Activated CD4-positive, alpha-beta T cell treated with anti-CD3 and anti-CD28 coated beads for 4 hours (primary cell): ENCODE measurements around the gene ADAMTSL2.
A peak's percentile ranks its signal among the peaks of the same experiment; 100 is the strongest.

Source experiments
- DNase-seq, 2 donors: peaks; one replicate each; pipeline ENCODE4 v3.0.0-alpha.2; 2020

The ADAMTSL2 gene

GRCh38 chr9:133591985-133592384, 57.5 kb downstream of the ADAMTSL2 start:
- DNase-seq = no peak

- DNase-seq = no peak
Measured at GRCh38 chr9:133592731-133593409, 58.4 kb downstream of the ADAMTSL2 start.

GRCh38 chr9:133593587-133594253, 59.2 kb downstream of the ADAMTSL2 start:
- DNase-seq = no peak

- no peak for DNase-seq
Measured at GRCh38 chr9:133594310-133594709, 59.8 kb downstream of the ADAMTSL2 start.

GRCh38 chr9:133595910-133596309, 61.4 kb downstream of the ADAMTSL2 start:
- DNase-seq = no peak

GRCh38 chr9:133597316-133597957, 62.9 kb downstream of the ADAMTSL2 start:
- no peak for DNase-seq

GRCh38 chr9:133598978-133599377, 64.5 kb downstream of the ADAMTSL2 start:
- no peak for DNase-seq

- DNase-seq = no peak
Measured at GRCh38 chr9:133599470-133600173, 65.1 kb downstream of the ADAMTSL2 start.

GRCh38 chr9:133600739-133601138, 66.2 kb downstream of the ADAMTSL2 start:
- DNase-seq = no peak

- DNase-seq = no peak
Measured at GRCh38 chr9:133601746-133602145, 67.2 kb downstream of the ADAMTSL2 start.

- DNase-seq = no peak
Measured at GRCh38 chr9:133602277-133602676, 67.8 kb downstream of the ADAMTSL2 start.

GRCh38 chr9:133603135-133603927, 68.8 kb downstream of the ADAMTSL2 start:
- no peak for DNase-seq

- DNase-seq = peak; percentile 24 to 33
Measured at GRCh38 chr9:133604214-133604613, 69.7 kb downstream of the ADAMTSL2 start.

- no peak for DNase-seq
Measured at GRCh38 chr9:133604856-133605255, 70.4 kb downstream of the ADAMTSL2 start.

GRCh38 chr9:133605446-133605845, 70.9 kb downstream of the ADAMTSL2 start:
- DNase-seq = no peak

- no peak for DNase-seq
Measured at GRCh38 chr9:133605856-133606707, 71.6 kb downstream of the ADAMTSL2 start.

- no peak for DNase-seq
Measured at GRCh38 chr9:133606708-133607025, 72.2 kb downstream of the ADAMTSL2 start.

- DNase-seq = no peak
Measured at GRCh38 chr9:133607381-133607780, 72.9 kb downstream of the ADAMTSL2 start.

- no peak for DNase-seq
Measured at GRCh38 chr9:133607976-133608375, 73.5 kb downstream of the ADAMTSL2 start.

- DNase-seq = no peak
Measured at GRCh38 chr9:133608382-133608781, 73.9 kb downstream of the ADAMTSL2 start.

- no peak for DNase-seq
Measured at GRCh38 chr9:133608889-133609288, 74.4 kb downstream of the ADAMTSL2 start.
